Pons (tissue), 1 donor: ENCODE data around the gene OBP2B.
"Not testable (repeated sequence)": the region's sequence is repeated elsewhere in the genome, so short reads cannot be mapped to it uniquely, and the experiment has no call there.

Source experiments
- DNase-seq: peaks from one replicate; pipeline ENCODE4 v3.0.0-alpha.2; 2016; ENCODE audit warnings: low spot score

Gene OBP2B

DNA sequence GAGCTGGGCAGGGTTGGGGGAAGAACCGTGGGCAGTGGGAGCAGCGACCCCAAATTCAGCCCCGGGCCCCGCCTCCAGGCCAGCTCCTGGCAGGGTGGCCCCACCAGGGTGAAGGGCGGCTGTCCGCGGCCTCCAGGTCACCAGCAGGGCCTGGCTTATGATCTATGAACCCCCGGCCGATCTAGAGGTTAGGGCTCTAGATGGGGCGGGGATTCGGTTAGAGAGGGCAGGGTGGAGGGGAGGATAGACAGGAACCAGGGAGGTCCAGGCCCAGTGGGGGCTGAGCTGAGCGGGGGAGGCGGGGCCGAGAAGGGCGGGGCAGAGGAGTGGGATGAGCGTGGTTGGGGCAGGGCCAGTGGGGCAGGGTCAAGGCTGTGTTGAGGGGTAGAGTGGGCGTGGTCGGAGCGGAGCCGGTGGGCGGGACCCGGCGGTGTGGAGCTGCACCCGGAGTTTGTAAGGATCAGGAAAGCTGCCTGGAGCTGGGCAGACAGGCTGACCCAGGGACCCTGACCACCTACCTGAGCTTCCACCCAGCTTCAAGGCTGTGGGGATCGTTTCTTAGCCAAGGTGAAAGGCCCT lies 29.3 kb upstream of the OBP2B start:
- DNase-seq: peak; percentile 2

DNA sequence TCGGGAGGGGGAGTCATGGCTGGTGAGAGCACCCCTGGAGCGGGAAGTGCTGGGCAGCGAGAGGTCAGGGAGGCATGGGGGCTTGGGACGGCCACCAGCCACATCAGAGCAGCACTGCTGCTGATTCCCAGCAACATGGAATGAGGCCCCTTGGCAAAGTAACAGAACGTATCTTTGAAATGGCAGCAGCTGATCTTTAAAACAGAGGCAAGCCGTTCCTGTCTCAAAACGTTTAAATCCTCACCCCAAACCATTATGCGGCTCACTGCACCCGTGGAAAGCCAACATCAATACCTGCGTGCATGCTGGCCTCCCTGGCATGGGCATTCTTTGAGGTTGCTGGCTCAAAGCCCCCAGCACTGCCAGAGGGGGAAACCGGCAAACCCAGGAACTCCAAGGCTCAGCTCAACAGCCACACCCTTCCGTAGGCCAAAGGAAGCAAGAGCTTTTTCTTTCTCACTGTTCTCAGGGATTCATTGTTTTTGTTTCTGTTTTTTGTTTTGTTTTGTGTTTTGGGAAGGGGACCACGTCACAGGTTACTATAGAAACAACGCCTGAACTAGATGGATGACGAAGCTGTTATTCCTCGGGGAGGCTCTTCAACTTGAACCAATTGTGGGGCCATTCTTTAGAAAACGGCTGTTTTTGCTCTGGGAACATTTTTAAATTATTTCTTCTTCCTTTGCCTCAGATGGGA lies 28.1 kb upstream of the OBP2B start:
- peak; percentile 3 for DNase-seq

- DNase-seq: not testable (repeated sequence)
These were observed 27.4 kb upstream of the OBP2B start for GRCh38 chr9:133236291-133237034.

GRCh38 chr9:133235549-133236222 lies 26.6 kb upstream of the OBP2B start:
- DNase-seq: no peak

GRCh38 chr9:133234577-133235322 lies 25.7 kb upstream of the OBP2B start:
- DNase-seq: no peak

GRCh38 chr9:133233681-133234432 lies 24.8 kb upstream of the OBP2B start:
- DNase-seq: no peak

DNA sequence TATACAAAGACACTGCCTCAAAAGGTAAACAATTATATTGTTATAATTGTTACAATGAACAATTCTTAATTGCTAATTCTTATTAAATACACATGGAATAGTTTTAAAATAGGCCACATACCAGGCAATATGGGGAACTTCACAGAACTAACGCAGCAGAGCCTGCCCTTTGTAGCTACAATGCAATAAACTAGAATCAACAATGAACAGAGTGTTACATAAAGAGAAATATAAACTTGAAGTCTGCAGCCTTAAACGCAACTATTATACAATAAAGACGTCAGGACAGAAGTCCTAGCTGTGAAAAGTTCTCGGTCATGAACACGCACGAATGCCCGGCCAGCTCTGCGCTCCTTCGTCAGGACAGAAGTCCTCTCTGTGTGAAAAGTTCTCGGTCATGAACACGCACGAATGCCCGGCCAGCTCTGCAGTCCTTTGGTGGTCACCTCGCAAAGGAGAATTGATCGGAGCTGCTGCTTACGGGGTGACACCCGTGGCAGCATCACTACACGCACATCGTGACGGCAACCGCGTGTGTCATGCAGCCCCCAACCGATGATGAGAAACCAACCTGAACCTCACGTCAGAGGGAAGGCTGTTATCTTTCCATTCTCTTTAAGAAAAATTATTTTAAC lies 23.0 kb upstream of the OBP2B start:
- not testable (repeated sequence) for DNase-seq

GRCh38 chr9:133230514-133230913 lies 21.5 kb upstream of the OBP2B start:
- not testable (repeated sequence) for DNase-seq

GRCh38 chr9:133230093-133230492 lies 21.0 kb upstream of the OBP2B start:
- no peak for DNase-seq

- DNase-seq: not testable (repeated sequence)
These were observed 19.6 kb upstream of the OBP2B start for GRCh38 chr9:133228474-133229193.

DNA sequence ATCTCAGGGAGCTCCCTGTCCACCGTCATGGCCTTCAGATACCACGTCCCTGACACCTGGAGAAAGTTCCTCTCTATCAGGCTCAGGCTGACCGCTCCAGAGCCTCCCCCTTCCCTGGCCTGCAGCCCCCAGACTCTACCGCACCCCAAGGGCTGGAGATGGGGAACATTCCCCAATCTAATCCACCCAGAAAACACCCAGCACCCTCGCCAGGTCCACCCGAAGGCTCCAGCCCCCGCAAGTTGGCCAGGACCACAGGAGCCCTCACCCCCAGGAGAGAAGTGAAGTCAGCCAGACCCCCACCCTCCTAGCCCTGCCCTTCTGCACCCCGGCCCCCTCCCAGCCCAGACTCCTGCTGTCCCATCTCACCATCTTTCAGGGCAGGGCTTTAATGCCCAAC lies 18.9 kb upstream of the OBP2B start:
- DNase-seq: not testable (repeated sequence)

DNA sequence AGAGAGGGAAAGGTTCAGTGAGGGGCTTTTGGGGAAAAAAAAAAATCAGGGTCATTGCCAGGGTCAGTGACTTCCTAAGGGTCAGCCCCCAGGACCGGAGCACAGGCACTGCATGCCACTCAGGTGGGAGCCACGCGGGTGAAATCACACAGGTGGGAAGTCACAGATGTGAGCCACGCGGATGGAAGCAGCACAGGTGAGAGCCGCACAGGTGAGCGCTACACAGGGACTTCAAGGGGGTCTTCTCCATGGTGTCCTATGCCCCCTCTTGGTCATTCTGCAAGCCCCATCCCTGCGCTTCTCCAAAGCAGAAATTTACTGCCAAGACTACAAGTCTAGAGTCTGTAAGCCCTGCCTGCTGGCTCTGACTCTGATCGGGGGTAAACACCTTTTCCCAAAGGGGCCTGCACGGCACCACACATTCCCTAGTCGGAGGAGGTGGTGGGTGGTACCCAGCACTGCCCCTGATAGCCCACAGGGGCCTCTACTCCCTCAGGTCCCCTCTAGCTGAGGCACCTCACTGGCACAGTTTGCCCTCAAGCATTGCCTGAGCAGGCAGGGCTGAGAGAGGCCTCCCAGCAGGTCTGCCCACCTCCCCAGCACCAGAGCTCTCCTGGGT lies 18.3 kb upstream of the OBP2B start:
- DNase-seq: no peak

GRCh38 chr9:133226219-133227171 lies 17.4 kb upstream of the OBP2B start:
- DNase-seq: no peak

DNA sequence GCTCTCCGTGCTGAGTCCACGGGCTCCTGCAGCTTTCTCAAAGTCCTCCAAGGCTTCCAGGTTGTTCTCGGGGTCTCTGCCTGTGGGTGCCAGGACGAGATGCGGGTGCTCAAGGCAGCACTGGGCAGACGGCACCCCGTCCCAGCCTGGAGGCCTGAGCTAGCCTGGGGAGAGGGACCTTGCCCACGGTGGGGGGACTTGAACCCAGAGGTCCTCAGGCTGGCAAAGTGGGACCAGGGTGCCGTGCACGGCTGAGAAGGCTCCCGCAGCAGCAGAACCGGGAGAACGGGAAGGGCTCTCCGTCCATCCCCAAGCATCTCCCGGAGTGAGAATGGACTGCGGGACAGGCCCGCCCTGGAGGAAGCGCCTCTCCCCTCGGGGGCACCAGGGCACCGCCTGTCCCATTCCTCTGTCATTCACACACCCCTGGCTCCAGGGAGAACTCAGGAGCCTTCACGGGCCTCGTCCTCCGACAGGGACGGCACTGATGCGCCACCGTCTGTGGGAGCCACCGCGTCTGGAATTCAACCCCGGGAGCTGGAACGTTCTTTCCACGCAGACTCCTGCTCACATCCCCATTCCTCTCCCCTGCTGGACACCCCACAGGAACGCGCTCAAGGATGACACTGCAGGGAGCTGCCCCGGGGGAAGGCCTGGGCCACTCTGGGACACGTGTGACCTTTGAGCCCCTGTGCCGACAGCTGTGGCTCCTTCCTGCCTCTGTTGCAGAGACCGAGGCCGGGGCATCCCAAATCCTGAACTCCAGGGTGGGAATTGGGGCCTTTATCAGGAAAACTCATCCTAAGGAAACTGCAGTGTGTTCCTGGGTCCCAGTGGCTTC lies 16.3 kb upstream of the OBP2B start:
- no peak for DNase-seq

GRCh38 chr9:133224762-133225161 lies 15.7 kb upstream of the OBP2B start:
- DNase-seq: no peak

GRCh38 chr9:133223159-133223756 lies 14.2 kb upstream of the OBP2B start:
- DNase-seq: not testable (repeated sequence)

- not testable (repeated sequence) for DNase-seq
These were observed 12.9 kb upstream of the OBP2B start for GRCh38 chr9:133221994-133222393.
